Muscle layer of colon (tissue), 2 donors: ENCODE data around the gene FSIP2.

ENCODE experiments used
- H3K27ac ChIP-seq: one replicate; pipeline ENCODE4 v1.7.0; 2013; ENCODE audit warnings: low read depth, mild to moderate bottlenecking, low read length, moderate library complexity
- H3K27me3 ChIP-seq, 2 donors: one replicate each; pipeline ENCODE4 v1.7.0; 2013; ENCODE audit warnings: low read length in 2 of 2, mild to moderate bottlenecking in 2 of 2; ENCODE audit not compliant: insufficient read depth in 2 of 2, control insufficient read depth in 1 of 2
- H3K36me3 ChIP-seq: one replicate; pipeline ENCODE4 v1.7.0; 2013; ENCODE audit warnings: mild to moderate bottlenecking, low read length; ENCODE audit not compliant: insufficient read depth
- H3K4me1 ChIP-seq: one replicate; pipeline ENCODE4 v1.7.0; 2013; ENCODE audit warnings: mild to moderate bottlenecking, low read length; ENCODE audit not compliant: insufficient read depth
- H3K4me3 ChIP-seq, 2 donors: one replicate each; pipeline ENCODE4 v1.7.0; 2013; ENCODE audit warnings: low read length in 2 of 2, low read depth in 1 of 2, mild to moderate bottlenecking in 1 of 2, moderate library complexity in 1 of 2
- H3K9ac ChIP-seq: one replicate; pipeline ENCODE4 v1.7.0; 2013; ENCODE audit warnings: low read length
- H3K9me3 ChIP-seq: one replicate; pipeline ENCODE4 v1.7.0; 2013; ENCODE audit warnings: mild to moderate bottlenecking, low read length
- donor health status: abdominal sarcoma.
- donor health status: Adenocarcinoma of cecum.

FSIP2 gene

DNA sequence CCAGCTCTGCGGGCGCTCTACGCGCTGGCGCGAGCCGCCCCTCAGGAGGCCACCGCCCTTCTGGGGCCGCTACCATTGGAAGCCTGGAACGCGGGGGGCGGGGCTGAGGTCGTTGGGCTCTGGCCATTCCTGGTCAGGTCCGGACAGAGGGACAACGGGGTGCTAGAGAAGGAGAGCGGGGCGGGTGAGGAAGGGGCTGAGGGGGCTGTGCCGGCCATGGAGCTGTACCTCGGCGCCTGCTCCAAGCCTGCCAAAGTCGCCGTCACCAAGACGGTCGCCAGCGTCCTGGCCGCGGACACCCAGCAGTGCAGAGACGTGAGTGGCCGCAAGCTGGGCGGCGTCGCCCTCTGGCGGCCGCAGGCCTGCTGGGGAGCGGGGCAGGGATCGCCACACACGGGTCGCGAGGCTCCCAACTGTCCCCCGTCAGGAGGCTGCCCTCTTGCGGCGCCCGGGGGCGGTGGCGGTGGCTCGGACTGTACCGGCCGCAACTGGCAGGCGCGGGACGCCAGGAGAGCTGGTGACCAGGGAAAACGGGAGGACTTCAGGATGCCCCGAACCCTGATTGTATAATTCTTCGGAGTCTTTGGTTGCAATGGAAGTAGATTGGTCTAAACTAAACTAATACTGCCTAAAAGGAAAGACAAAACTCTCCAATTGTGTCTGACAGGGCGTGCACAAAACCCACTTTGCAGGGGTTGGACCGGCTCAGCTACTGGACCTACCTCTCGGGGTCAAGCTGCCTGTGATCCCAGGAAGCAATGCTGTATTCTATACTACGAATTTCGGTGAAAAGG lies at the start of gene FSIP2:
FSIP2 (plus strand) TSS at position 126 of the 794 bp plus-strand sequence; CDS start at position 217, 91 bp downstream.
- H3K27ac ChIP-seq: no peak within 1 kb of the TSS
- H3K4me1 ChIP-seq: no peaks in the 10 kb centered on the region
- H3K9ac ChIP-seq: no peak within 1 kb of the TSS
- no peaks in the 10 kb centered on the region for H3K36me3 ChIP-seq
- no peaks in the 10 kb centered on the region for H3K27me3 ChIP-seq
- no peaks in the 10 kb centered on the region for H3K9me3 ChIP-seq
- H3K4me3 ChIP-seq: peak within 1 kb of the TSS in 1 of 2 donors; percentile 28

- Histone ChIP-seq H3K9me3 (no peaks in the 10 kb centered on the region), H3K36me3 (no peaks in the 10 kb centered on the region), H3K4me1 (no peaks in the 10 kb centered on the region), H3K9ac (no peak overlapping the region), H3K27ac (no peak overlapping the region), H3K27me3 (no peaks in the 10 kb centered on the region), H3K4me3 (no peak overlapping the region)
Observed at GRCh38 chr2:185689906-185690539, 48.6 kb upstream of the FSIP2 start.

GRCh38 chr2:185695711-185696235 lies 42.8 kb upstream of the FSIP2 start:
- H3K4me3 ChIP-seq: no peak overlapping the region
- no peaks in the 10 kb centered on the region for H3K36me3 ChIP-seq
- H3K4me1 ChIP-seq: no peaks in the 10 kb centered on the region
- no peaks in the 10 kb centered on the region for H3K9me3 ChIP-seq
- H3K9ac ChIP-seq: no peak overlapping the region
- H3K27ac ChIP-seq: no peak overlapping the region
- H3K27me3 ChIP-seq: no peaks in the 10 kb centered on the region

GRCh38 chr2:185700883-185701282 lies 37.7 kb upstream of the FSIP2 start:
- Histone ChIP-seq H3K27ac (no peak overlapping the region), H3K36me3 (no peaks in the 10 kb centered on the region), H3K4me3 (no peak overlapping the region), H3K9me3 (no peaks in the 10 kb centered on the region), H3K27me3 (no peaks in the 10 kb centered on the region), H3K9ac (no peak overlapping the region), H3K4me1 (no peaks in the 10 kb centered on the region)

DNA sequence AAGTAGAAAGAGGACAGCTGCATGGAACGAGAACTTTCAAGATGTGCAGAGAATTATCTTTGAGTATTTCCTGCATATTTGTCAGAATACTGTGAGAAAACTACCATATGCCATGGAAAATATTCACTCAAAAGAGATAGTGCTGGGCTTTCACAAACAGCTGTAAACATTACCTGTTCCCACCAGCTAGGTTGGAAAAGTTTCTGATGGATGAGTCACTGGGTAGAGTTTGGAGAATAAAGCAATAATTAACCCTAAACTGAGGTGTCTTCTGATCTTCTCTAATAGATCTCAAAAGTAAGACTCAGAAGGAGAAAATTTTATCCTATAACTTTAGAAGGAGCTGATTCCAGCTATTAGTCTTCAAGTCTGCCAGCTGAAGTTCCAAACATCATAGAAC lies 3.9 kb upstream of the FSIP2 start:
- Histone ChIP-seq H3K9me3 (no peaks in the 10 kb centered on the region), H3K36me3 (no peaks in the 10 kb centered on the region), H3K4me1 (no peaks in the 10 kb centered on the region), H3K27ac (no peak overlapping the region), H3K27me3 (no peaks in the 10 kb centered on the region), H3K4me3 (no peak overlapping the region), H3K9ac (no peak overlapping the region)

DNA sequence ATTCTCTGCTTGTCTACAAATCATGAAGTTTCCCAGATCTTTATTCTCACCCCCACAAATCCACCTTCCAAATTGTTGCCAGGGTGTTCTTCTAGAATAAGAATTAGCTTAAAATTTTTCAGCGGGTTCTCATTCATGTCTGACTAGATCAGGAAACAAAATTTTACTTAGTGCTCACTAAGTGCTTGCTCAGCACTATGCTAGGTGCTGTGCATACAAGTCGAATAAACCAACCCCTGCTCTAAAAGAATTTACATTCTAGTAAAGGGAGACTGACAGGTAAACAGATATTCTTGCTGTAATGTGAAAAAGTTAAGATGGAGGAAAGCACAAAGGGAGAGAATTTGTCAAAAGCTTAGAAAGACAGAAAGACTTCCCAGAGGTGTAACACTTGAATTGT lies 2.4 kb upstream of the FSIP2 start:
- no peak overlapping the region for H3K4me3 ChIP-seq
- no peaks in the 10 kb centered on the region for H3K27me3 ChIP-seq
- H3K27ac ChIP-seq: no peak overlapping the region
- no peaks in the 10 kb centered on the region for H3K36me3 ChIP-seq
- no peak overlapping the region for H3K9ac ChIP-seq
- H3K4me1 ChIP-seq: no peaks in the 10 kb centered on the region
- H3K9me3 ChIP-seq: no peaks in the 10 kb centered on the region

DNA sequence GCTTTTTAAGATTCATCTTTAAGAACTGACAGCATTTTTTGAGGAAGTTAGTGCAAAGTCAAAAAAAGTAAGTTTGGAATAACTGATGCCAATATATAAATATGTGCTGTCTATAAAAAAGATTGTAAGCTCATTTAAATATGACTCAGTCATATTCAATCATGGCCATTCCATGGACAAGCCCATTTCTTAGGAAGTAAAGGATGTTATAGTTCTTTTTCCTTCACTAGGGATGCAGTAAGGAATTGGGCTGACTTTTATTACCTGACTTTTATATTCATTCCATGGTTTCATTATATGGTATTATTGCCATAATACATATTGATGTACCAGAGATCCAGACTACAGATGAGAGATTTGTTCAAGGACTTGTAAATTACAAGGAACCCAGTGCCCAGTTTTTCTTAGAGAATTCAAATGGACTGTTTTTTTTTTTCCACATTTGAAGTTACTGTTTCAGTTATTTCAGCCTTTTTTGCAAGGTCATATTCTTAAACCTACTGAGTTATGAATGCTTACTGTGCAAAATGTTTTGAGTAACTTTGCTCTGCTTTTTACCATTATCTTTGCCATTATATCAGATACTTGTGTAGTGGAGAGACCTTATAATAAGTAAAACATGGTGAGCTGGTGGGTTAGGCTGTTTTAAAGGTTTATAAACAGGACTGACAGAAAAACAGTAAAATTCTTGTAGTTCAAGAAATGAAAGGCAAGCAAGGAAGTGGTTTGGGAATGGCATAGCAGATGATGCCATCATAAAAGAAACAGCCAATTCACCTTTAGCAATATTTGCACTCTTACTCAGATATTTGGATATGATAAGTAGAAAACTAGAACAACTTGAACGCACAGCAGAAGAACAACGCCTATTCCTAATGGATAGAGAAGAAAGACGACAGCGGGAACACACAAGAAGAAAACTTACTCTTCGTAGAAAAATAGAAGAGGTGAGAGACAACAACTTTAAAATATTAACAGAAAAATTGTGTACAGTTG lies 7.6 kb downstream of the FSIP2 start:
- no peaks in the 10 kb centered on the region for H3K36me3 ChIP-seq
- H3K9ac ChIP-seq: no peak overlapping the region
- H3K4me3 ChIP-seq: no peak overlapping the region
- H3K4me1 ChIP-seq: no peaks in the 10 kb centered on the region
- no peaks in the 10 kb centered on the region for H3K9me3 ChIP-seq
- no peak overlapping the region for H3K27ac ChIP-seq
- H3K27me3 ChIP-seq: no peaks in the 10 kb centered on the region

GRCh38 chr2:185757356-185757755 lies 18.8 kb downstream of the FSIP2 start:
- H3K4me3 ChIP-seq: no peak overlapping the region
- no peak overlapping the region for H3K27ac ChIP-seq
- no peaks in the 10 kb centered on the region for H3K36me3 ChIP-seq
- H3K4me1 ChIP-seq: no peaks in the 10 kb centered on the region
- H3K27me3 ChIP-seq: no peaks in the 10 kb centered on the region
- H3K9ac ChIP-seq: no peak overlapping the region
- H3K9me3 ChIP-seq: no peaks in the 10 kb centered on the region

GRCh38 chr2:185771396-185771795 lies 32.8 kb downstream of the FSIP2 start:
- Histone ChIP-seq H3K27me3 (no peaks in the 10 kb centered on the region), H3K4me1 (no peaks in the 10 kb centered on the region), H3K36me3 (no peaks in the 10 kb centered on the region), H3K4me3 (no peak overlapping the region), H3K9me3 (no peaks in the 10 kb centered on the region), H3K27ac (no peak overlapping the region), H3K9ac (no peak overlapping the region)

- H3K9ac ChIP-seq: no peak overlapping the region
Observed at GRCh38 chr2:185780890-185781289, 42.3 kb downstream of the FSIP2 start.

DNA sequence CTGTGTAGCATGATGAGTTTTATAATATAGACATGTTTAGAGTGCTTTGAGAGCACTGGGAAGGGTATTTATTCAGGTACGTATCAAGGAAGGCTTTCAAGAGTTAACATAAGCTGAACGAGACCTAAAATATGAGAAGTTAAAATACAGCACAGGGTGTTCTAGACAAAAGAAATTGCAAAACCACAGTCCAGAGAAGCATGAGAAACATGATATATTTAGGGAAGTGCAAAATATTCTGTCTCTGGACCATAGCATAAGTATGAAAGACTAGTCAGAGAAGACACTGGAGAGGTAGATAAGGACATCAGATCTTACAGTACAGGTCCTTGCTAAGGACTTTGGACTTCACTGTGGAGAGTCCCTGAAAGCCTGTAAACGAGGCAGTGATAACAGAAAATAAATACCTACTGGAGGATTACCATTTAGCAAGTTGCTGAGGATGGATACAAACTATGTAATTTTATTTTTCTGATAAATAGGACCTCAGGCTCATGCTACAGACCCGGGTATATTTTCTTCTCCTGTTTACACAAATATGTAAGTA lies 43.7 kb downstream of the FSIP2 start:
- H3K4me1 ChIP-seq: no peaks in the 10 kb centered on the region
- H3K36me3 ChIP-seq: no peaks in the 10 kb centered on the region
- H3K9ac ChIP-seq: no peak overlapping the region

More at GRCh38 chr2:185780890-185781289, 42.3 kb downstream of the FSIP2 start:
- Histone ChIP-seq H3K4me3 (no peak overlapping the region), H3K4me1 (no peaks in the 10 kb centered on the region), H3K36me3 (no peaks in the 10 kb centered on the region), H3K9me3 (no peaks in the 10 kb centered on the region), H3K27ac (no peak overlapping the region), H3K27me3 (no peaks in the 10 kb centered on the region)

More for the DNA sequence above, 43.7 kb downstream of the FSIP2 start:
- Histone ChIP-seq H3K27ac (no peak overlapping the region), H3K27me3 (no peaks in the 10 kb centered on the region), H3K9me3 (no peaks in the 10 kb centered on the region), H3K4me3 (no peak overlapping the region)
